ENCODE data around the gene MYO7A.

GRCh38 chr11:77158041-77158695 lies 30.1 kb downstream of the MYO7A start:
- TF ChIP-seq CTCF (IDR thresholded peaks at IDR 0.05; ENCODE audit: low read depth, low read length, poor library complexity, severe bottlenecking) = no peak
- no peak for TF ChIP-seq EZH2phosphoT487 (IDR thresholded peaks at IDR 0.05; ENCODE audit: borderline replicate concordance, low read length)
